Measurements from ENCODE around the gene ING5.
"Not testable (repeated sequence)": the region's sequence is repeated elsewhere in the genome, so short reads cannot be mapped to it uniquely, and the experiment has no call there.

Gene ING5

GRCh38 chr2:241703032-241703604 is 1.3 kb downstream of the ING5 start:
- in situ Hi-C loops (cut with MboI; ENCODE audit: low sequenced_read_pairs): no loop called here

- in situ Hi-C loops (cut with MboI; ENCODE audit: low sequenced_read_pairs): no loop called here
Measured at GRCh38 chr2:241706537-241706936, 4.7 kb downstream of the ING5 start.

GRCh38 chr2:241708879-241709278 is 7.0 kb downstream of the ING5 start:
- in situ Hi-C loops (cut with MboI; ENCODE audit: low sequenced_read_pairs): no loop called here

GRCh38 chr2:241719093-241719492 is 17.3 kb downstream of the ING5 start:
- in situ Hi-C loops (cut with MboI; ENCODE audit: low sequenced_read_pairs): no loop called here

GRCh38 chr2:241720099-241720498 is 18.3 kb downstream of the ING5 start:
- in situ Hi-C loops (cut with MboI; ENCODE audit: low sequenced_read_pairs): no loop called here

GRCh38 chr2:241720560-241720959 is 18.7 kb downstream of the ING5 start:
- in situ Hi-C loops (cut with MboI; ENCODE audit: low sequenced_read_pairs): no loop called here

GRCh38 chr2:241721852-241722251 is 20.0 kb downstream of the ING5 start:
- in situ Hi-C loops (cut with MboI; ENCODE audit: low sequenced_read_pairs): no loop called here

GRCh38 chr2:241722896-241723454 is 21.1 kb downstream of the ING5 start:
- in situ Hi-C loops (cut with MboI; ENCODE audit: low sequenced_read_pairs): no loop called here

- in situ Hi-C loops (cut with MboI; ENCODE audit: low sequenced_read_pairs): no loop called here
Measured at GRCh38 chr2:241724259-241724974, 22.6 kb downstream of the ING5 start.

GRCh38 chr2:241724975-241725870 is 23.4 kb downstream of the ING5 start:
- in situ Hi-C loops (cut with MboI; ENCODE audit: low sequenced_read_pairs): no loop called here

- in situ Hi-C loops (cut with MboI; ENCODE audit: low sequenced_read_pairs): no loop called here
Measured at GRCh38 chr2:241726459-241726858, 24.6 kb downstream of the ING5 start.

GRCh38 chr2:241728000-241728399 is 26.2 kb downstream of the ING5 start:
- in situ Hi-C loops (cut with MboI; ENCODE audit: low sequenced_read_pairs): no loop called here

GRCh38 chr2:241728627-241729026 is 26.8 kb downstream of the ING5 start:
- in situ Hi-C loops (cut with MboI; ENCODE audit: low sequenced_read_pairs): no loop called here

GRCh38 chr2:241729868-241730267 is 28.0 kb downstream of the ING5 start:
- in situ Hi-C loops (cut with MboI; ENCODE audit: low sequenced_read_pairs): no loop called here

GRCh38 chr2:241730671-241731293 is 28.9 kb downstream of the ING5 start:
- in situ Hi-C loops (cut with MboI; ENCODE audit: low sequenced_read_pairs): no loop called here

- in situ Hi-C loops (cut with MboI; ENCODE audit: low sequenced_read_pairs): not testable (repeated sequence)
Measured at GRCh38 chr2:241732513-241733186, 30.8 kb downstream of the ING5 start.

GRCh38 chr2:241733391-241734207 is 31.8 kb downstream of the ING5 start:
- in situ Hi-C loops (cut with MboI; ENCODE audit: low sequenced_read_pairs): no loop called here

GRCh38 chr2:241734208-241734466 is 32.3 kb downstream of the ING5 start:
- in situ Hi-C loops (cut with MboI; ENCODE audit: low sequenced_read_pairs): no loop called here

GRCh38 chr2:241734467-241735208 is 32.8 kb downstream of the ING5 start, which contains the start of gene D2HGDH:
TSS of gene D2HGDH (plus strand) at chr2:241734630. CDS start at chr2:241735225, 595 bp downstream.
- in situ Hi-C loops (cut with MboI; ENCODE audit: low sequenced_read_pairs): no loop called here
